ENCODE measurements around the gene PIWIL1.
A peak's percentile ranks its signal among the peaks of the same experiment; 100 is the strongest.

PIWIL1 gene

DNA sequence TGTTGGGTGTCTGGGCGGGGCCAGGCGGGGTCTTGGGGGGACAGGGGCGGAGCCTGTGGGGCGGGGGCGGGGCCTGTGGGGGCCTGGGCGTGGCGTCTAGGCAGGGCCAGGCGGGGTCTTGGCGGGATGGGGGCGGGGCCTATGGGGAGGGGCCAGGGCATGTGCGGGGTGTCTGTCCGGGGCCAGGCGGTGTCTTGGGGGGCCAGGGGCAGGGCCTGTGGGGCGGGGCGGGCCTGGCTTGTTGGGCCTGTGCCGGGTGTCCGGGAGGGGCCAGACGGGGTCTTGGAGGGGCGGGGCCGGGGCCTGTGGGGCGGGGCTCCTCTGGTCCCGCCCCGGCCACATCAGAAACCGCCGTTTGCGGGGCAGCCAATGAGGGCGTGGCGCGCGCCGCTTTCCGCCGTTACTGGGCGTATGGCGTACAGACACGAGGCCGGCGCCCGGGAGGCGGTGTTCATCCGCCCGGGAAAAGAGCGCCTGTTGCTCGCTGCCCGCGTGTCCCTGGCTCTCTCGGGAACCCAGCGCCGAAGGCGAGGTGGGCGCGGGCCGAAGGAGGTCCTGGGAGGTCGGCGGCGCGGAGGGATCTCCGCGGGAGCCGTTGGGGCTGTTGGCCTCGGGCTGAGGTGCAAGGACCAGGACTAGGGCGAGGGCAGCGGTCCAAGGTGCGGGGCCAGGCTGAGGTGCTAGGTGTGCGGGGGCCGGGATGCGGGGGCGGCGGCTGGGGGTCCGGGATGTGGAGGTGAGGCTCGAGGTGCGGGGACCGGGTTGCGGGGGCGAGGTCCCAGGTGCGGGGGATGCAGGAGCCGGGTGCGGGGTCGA is at the start of gene PIWIL1:
TSS of gene PIWIL1 (plus strand) at position 400 of the 816 bp plus-strand sequence. CDS start 4,705 bp downstream, outside the sequence.
- no peak for DNase-seq (ENCODE audit: low spot score)

GRCh38 chr12:130288206-130288605 is 49.5 kb upstream of the PIWIL1 start:
- DNase-seq (ENCODE audit: low spot score): no peak

- DNase-seq (ENCODE audit: low spot score): no peak
Observed at GRCh38 chr12:130288691-130289090, 49.0 kb upstream of the PIWIL1 start.

- DNase-seq (ENCODE audit: low spot score): no peak
Observed at GRCh38 chr12:130290114-130290513, 47.6 kb upstream of the PIWIL1 start.

GRCh38 chr12:130298322-130299021 is 39.2 kb upstream of the PIWIL1 start:
- DNase-seq (ENCODE audit: low spot score): no peak

GRCh38 chr12:130299574-130299973 is 38.1 kb upstream of the PIWIL1 start:
- no peak for DNase-seq (ENCODE audit: low spot score)

- DNase-seq (ENCODE audit: low spot score): no peak
Observed at GRCh38 chr12:130300090-130300489, 37.6 kb upstream of the PIWIL1 start.

DNA sequence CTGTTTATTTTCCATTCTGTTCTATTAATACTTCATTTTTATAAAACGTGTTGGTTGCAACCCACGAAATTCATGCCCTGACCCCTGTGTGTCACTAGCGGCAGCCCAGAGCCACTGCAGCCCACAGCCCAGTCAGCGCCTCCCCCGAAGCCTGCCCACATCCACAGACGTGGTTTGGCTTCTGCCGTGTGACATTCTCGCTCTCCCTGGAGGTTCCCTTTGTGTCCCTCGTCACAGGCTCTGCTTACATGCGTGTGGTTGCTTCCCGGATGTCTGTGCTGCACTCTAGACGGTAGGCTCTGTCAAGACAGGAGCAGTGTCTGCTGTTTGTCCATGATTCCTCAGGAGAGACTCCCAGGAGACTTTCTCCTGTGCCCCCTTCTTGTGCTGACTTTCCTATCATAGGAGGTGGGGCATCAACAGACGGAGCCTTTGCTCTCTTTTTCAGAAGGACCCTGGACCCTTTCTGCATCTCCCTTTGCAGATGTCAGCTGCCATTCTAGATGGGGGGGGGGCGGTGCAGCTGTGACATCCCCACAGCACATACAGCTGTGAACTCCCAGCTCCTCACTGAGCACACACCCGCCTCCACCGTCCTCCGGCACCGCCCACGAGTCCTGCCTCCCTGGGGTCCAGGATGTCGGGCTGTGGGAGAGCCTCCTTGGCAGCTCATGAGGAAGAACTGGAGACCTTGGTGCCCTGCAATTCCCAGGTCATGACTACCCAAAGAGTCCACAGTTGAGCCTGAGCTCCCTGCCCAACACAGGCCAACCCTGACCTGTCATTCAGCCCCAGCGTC is 36.8 kb upstream of the PIWIL1 start:
- DNase-seq (ENCODE audit: low spot score): no peak

GRCh38 chr12:130301559-130301958 is 36.1 kb upstream of the PIWIL1 start:
- DNase-seq (ENCODE audit: low spot score): no peak

DNA sequence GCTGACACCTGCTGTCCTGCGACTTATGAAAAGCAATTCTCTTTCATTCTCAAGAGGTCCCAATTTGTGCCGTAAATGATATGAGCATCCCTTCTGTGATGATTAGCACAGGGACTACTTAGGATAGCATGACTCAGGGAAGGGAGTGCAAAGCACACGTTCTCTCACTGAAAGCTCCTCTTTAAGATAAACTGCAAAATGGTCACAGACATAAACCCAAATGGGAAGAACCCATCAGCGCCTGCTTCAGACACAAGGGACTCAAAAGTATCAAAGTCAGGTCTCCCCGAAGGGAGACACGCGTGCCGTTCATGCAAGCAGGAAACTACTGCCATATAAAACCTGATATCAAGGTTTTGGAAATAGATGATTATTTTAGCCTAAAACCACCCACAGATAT is 33.9 kb upstream of the PIWIL1 start:
- no peak for DNase-seq (ENCODE audit: low spot score)

DNA sequence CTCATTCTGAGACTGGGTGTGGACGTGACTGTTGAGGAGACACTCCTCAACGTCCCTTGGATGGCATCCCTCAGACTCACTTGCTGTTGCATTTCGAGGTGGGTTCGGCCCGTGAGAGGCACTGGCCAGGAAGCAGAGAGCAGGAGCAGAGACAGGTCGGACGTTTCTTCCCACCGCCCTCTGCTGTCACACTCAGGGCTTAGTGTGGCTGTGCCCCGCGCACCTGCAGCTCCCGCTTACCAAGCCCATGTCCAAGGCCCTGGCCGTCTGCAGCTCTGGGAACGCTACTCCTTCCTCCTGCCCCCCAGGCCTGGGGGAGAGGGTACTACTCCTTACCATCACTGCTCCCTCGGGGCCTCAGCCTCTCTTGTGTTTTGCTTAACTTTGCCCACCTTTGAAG is 29.8 kb upstream of the PIWIL1 start:
- DNase-seq (ENCODE audit: low spot score): no peak

DNA sequence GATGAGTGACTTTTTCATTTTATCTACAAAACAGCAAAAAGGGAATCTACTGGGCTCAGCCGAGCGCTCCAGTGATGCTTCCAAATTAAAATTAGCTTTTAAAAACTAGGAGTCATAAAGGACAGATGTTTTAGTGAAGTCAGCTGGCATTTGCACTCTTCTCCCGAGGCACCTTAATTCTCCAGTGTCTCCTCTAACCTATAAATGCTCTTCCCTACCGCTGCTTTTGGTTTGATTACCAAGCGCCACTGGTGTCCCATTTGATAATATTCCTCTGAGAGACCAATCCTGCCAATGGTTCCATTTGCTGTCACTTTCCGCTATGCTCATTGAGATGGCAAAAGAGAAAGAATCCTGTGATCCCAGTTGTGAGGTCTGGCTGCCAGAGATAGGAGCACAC is 29.3 kb upstream of the PIWIL1 start:
- no peak for DNase-seq (ENCODE audit: low spot score)

DNA sequence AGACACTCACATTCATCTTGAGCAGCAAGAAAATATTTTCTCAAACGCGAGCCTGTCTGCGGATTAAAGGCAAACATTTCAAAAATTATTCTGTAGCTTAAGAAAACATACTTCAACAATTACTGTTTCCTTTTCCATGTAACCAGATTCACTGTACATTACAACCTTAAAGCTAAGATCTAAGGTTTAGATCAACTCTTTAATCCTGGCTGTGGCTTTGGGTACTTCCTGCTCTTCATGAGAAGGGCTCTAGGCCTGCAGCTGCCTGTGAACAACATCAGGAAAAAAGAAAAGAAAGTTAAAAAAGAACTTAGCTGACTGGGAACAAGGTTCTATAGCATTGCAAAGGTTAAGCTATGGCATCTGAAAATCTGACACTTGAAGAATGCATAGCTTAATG is 21.4 kb upstream of the PIWIL1 start:
- no peak for DNase-seq (ENCODE audit: low spot score)

DNA sequence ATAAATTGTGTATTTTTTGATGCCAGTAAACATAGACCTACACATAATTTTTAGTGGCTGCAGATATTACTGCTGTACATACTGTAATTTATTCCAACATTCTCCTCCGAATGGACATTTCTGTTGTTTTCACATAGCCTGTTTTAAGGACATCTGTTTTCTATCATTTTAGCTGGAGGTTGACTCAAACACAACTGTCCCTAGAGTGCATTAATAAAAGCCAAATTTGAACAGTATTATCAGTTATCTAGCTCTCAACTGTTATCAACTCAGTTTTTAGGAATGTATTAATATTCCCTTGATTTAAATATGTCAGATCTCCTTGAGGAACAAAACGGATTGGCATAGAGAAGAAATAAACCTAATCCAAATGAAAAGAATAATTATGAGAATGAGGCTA is 17.2 kb upstream of the PIWIL1 start:
- DNase-seq (ENCODE audit: low spot score): no peak

DNA sequence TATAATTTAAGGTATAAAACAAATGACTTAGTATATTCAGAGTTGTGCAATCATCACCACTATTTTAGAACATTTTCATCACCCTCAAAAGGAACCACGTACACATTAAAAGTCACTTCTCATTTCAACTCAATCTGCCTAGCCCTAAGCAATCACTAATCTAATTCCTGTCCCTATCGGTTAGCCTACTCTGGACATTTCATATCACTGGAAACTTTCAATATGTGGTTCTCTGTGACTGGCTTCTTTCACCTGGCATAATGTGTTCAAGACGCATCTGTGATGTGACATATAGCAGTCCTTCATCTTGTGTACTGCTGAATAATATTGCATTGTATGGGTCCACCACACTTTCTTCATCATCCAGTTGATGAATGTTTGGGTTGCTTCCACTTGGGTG is 15.4 kb upstream of the PIWIL1 start:
- DNase-seq (ENCODE audit: low spot score): no peak

GRCh38 chr12:130330685-130331084 is 7.0 kb upstream of the PIWIL1 start:
- no peak for DNase-seq (ENCODE audit: low spot score)

DNA sequence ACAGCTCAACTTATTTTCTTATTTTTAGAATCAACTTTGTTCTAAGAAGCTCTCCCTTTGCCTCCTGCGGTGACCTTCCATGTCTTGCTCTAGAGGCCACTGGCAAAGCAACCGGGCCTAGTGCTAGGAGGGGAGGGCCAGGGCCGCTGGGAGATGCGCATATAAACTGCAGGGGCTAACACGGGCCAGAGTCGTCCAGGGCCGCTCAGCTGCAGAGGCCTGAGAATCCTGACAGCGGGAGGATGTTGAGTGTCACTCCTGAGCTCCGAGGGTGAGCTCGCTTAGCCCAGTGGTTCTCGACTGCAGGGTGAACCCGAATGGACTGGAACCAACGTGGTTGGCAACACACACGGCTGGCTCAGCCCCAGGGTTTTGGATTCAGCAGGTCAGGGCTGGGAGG is 6.5 kb upstream of the PIWIL1 start:
- no peak for DNase-seq (ENCODE audit: low spot score)

GRCh38 chr12:130333341-130333740 is 4.3 kb upstream of the PIWIL1 start:
- DNase-seq (ENCODE audit: low spot score): no peak

GRCh38 chr12:130334399-130334798 is 3.3 kb upstream of the PIWIL1 start:
- no peak for DNase-seq (ENCODE audit: low spot score)

DNA sequence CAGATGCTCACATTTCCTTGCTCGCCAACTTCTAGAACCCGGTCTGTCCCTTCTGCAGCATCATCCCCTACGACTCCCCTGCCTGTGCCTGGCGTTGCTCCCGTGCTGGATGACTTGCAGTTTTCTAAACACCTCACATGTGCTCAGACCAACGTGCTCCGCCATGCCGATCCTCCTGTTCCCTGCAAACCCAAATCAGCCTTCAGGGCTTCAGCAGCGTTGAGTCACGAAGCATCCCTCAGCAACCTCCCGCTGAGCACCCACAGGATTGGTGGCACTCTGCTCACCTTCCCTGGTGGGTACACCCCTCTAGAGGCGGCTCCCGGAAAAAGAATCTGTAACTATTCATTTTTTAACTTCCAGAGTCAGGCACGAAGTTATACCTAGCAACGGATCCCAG is 2.8 kb upstream of the PIWIL1 start:
- DNase-seq (ENCODE audit: low spot score): peak; percentile 35

GRCh38 chr12:130335517-130336392 is 1.9 kb upstream of the PIWIL1 start:
- DNase-seq (ENCODE audit: low spot score): peak; percentile 62
